ENCODE results near the gene PGPEP1.
"Not testable (repeated sequence)": the region's sequence is repeated elsewhere in the genome, so short reads cannot be mapped to it uniquely, and the experiment has no call there.

The PGPEP1 gene

DNA sequence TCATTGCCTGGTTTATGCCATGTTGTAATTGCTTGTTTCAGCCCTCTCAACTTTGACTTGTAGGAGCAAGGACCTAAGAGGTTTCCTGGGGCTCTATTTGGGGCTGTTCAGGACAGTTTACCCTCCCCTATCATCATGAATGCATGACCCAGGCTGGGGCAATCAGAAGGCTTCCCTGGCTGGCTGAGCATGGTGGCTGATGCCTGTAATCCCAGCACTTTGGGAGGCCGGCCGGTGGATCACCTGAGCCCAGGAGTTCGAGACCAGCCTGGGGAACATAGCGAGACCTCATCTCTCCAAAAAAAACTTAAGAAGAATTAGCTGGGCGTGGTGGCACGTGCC, 11.4 kb upstream of the PGPEP1 start:
- in situ Hi-C loops (cut with MboI; ENCODE audit: low sequenced_read_pairs), result loop anchor here (5.0 kb wide), 1 partner anchor 127 kb away; the partner anchor contains the start of gene RAB3A

DNA sequence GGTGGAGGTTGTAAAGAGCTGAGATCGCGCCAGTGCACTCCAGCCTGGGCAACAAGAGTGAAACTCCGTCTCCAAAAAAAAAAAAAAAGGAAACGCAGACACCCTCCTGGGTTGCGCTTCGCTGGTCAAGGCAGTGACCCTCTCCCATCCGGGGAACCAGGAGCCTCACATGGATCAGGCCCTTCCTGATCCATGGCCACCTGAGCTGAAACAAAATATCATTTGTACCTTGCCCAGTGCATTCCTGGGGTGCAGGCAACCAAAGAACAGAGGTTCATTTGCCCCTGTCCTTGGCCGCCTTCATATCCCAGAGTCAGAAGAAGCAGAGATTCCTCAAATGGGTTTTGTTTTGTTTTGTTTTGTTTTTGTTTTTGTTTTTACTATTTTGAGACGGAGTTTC, 9.5 kb upstream of the PGPEP1 start:
- in situ Hi-C loops (cut with MboI; ENCODE audit: low sequenced_read_pairs), result no loop called here

DNA sequence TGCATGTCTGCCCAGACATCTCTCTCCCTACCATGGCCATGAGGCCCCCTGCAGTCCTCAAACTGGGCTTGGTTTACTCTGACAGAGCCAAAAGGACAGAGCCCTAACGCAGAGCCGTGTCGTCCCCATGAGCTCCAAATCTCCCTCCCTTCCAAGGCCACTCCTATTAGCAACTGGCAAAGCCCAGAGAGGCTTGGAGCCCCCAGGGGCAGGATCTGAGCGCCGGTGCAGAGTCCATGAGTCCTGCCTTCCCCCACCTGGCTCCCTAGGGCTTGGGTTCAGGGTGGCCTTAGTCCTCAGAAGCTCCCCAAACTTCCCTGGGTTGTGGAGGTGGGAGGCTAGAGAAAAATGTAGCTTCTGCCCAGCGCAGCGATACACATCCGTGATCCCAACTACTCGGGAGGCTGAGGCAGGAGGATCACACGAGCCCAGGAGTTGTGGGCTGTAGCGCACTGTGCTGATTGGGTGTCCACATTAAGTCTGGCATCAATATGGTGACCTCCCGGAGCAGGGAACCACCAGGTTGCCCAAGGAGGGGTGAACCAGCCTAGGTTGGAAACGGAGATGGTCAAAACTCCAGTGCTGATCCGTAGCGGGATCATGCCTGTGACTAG, 7.4 kb upstream of the PGPEP1 start:
- in situ Hi-C loops (cut with MboI; ENCODE audit: low sequenced_read_pairs), result no loop called here

DNA sequence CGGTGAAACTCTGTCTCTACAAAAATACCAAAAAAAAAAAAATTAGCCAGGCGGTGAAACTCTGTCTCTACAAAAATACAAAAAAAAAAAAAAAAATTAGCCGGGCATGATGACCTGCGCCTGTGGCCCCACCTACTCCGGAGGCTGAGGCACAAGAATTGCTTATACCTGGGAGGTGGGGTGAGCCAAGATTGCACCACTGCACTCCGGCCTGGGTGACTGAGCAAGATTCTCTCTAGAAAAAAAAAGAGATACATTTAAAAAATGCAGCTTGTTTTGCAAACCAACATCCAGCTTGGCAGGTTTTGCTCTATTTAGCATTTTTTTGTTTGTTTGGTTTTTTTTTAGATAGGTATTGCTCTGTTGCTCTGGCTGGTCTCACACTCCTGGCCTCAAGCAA, 6.7 kb upstream of the PGPEP1 start:
- in situ Hi-C loops (cut with MboI; ENCODE audit: low sequenced_read_pairs), result no loop called here

DNA sequence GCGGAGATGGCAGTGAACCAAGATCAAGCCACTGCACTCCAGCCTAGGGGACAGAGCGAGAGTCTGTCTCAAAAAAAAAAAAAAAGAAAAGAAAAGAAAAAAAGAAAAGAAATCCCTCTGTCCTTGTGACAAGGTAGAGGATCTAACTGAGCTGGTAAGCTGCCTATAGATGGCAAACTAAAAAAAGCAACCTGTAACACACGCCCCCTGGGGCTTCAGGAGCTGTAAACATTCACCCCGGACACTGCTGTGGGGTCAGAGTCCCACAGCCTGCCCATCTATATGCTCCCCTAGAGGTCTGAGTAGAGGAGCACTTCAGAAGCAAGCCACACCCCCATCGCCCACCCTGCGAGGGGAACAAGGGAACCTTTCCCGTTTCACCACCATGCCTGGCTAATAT, 4.3 kb upstream of the PGPEP1 start:
- in situ Hi-C loops (cut with MboI; ENCODE audit: low sequenced_read_pairs), result no loop called here

DNA sequence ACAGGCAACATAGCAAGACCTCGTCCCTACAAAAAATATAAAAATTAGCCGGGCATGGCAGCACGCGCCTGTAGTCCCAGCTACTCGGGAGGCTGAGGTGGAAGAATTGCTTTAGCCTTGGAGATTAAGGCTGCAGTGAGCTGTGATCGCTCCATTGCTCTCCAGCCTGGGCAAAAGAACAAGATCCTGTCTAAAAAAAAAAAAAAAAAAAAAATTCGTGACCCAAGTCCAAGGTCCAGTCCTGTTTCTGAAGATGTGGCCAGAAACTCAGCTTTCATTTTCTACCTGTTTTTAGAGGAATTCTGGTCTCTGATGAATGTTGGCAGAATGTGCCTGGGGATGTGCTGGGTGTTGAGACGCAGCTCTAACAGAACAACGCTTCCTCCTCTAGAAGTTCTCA, 1.9 kb upstream of the PGPEP1 start:
- in situ Hi-C loops (cut with MboI; ENCODE audit: low sequenced_read_pairs), result no loop called here

DNA sequence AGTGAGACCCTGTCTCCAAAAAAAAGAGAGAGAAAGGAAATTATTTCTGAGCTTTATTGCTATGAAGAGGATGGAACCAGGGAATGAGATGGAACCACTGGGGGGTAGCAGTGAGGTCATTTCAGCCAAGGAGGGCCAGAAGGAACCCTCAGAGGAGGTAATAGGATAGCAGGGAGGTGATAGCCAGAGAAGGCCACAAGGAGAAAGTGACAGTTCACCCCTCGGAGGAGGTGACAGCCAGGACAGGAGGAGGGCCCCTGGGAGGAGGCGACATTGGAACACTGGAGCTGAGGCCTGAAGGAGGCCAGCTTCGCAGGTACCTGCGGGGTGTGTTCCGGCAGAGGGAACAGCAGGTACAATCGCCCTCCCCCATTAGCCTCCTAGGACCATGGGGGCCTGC, 675 bp upstream of the PGPEP1 start:
- in situ Hi-C loops (cut with MboI; ENCODE audit: low sequenced_read_pairs), result no loop called here

DNA sequence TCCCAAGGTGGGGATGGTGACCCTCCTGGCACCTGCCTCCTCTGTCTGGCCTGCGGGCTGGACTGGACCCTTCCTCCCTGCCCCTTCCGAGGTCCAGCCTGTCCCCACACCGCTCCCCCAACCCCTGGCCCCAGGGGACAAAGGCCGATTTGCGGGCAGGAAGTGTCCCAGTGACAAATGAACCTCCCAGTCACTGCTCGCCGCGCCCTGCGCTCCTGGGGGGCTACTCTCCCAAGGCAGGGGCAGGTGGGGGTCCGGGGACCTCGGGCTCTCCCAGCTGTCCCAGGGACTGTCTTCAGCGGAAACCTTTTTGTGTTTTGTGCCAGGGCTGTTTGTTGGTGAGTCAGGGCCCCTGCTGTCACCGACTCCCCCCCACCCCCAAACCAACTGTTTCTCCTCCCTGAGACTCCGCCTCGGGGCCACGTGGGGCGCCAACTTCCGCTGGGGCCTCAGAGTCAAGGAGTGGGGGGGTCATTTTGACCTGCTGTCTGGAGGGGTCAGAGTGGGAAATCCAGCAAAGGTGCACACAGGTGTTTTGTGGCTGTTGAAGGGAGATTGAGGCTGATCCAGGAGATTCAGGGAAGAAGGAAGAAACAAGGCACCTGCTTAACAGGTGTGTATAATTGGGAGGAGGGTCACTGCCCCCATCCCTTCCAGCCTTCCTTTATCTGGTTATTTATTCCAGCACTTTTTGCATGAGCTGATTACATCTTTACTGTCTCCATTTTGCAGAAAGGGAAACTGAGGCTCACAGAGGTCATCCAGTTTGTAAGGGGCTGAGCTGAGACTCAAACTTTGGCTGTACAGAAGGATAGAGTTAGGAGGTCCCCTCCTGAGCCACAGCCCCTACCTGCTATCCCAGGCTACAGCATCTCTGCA, 831 bp downstream of the PGPEP1 start:
- in situ Hi-C loops (cut with MboI; ENCODE audit: low sequenced_read_pairs), result no loop called here

DNA sequence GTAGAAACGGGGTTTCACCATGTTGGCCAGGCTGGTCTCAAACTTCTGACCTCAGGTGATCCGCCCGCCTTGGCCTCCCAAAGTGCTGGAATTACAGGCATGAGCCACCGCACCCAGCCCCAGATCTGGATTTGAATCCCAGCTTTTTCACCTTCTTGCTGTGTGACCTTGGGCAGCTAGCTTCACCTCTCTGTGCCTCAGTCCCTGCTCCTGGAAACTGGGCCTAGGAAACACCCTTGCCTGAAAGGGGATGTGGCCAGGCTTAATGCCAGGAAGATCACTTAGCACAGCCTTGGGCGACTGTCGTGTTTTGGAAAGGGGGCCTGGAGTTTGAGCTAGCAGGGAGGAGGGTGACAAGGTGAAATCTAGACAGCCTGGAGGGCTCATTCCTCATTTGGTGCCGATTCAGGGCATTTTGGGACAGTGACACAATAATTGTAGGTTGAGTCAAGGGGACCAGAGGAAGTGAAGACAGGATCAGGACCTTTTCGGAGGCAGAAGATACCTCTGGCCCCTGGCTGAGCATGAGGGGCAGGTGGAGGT, 1.8 kb downstream of the PGPEP1 start:
- in situ Hi-C loops (cut with MboI; ENCODE audit: low sequenced_read_pairs), result no loop called here

DNA sequence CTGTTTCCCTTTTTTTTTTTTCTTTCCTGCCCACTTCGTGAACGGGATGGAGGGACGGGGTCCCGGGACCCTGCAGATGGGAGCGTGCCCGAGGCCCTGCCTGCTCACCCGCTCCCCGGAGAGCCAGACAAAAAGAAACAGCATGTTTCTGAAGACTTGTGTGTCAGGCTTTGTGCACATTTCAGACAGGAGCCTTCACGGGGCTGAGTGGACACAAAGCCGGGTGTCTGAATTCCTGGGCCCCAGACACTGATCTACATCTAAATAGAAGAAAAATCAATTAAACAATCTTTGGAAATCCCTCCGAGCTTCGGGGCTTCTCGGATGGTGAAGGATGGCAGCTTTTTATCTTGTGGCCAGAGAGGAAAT, 4.2 kb downstream of the PGPEP1 start:
- in situ Hi-C loops (cut with MboI; ENCODE audit: low sequenced_read_pairs), result no loop called here

DNA sequence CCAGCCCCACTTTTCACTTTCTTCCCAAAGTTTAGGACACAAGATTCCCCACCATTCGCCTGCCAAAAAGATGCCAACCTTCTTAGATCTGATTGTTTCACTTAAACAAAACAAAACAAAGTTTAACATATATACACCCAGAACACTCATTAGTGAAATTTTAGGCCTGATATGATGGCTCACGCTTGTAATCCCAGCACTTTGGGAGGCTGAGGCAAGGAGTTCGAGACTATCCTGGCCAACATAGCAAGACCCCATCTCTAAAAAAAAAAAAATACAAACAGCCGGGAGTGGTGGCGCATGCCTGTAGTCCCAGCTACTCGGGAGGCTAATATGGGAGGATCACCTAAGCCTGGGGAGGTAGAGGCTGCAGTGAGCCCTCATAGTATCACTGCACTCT, 4.9 kb downstream of the PGPEP1 start:
- in situ Hi-C loops (cut with MboI; ENCODE audit: low sequenced_read_pairs), result no loop called here

DNA sequence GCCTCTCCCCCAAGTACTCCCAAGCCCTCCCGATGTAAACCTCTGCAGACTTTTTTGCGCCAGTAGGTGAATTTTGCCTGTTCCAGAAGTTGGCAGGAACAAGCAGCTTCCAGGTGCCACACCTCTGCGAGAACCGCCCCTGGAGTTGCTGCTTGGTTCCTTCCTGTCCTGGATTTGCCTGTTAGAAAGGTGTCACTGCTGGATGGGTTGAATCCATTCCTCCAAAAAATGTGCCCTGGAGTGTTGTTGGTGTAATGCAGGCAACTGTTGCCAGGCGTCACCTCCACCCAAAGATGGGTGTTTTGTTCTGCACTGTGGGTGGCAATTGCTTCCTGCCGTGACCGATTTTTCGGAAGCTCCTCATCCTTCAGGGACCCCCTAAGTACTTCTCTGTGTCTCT, 5.7 kb downstream of the PGPEP1 start:
- in situ Hi-C loops (cut with MboI; ENCODE audit: low sequenced_read_pairs), result no loop called here

DNA sequence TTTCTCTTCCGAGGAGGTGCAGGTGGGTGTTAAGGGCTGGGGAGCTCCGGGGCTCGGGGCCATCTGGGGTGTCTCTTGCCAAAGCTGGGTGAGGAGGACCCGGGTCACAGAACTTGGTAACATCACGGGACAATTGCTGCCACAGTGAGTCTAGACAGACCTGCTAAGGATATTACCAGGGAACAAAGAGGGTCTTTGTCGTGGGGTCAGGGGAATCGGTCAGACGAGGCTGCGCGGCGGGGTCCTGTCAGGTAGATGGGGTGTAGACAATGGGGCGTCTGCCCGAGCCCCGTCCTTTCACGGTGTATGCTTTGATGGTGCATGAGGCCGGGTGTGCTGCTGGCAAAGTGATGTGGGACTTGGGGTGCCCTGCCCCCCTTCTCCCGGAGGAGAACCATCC, 7.8 kb downstream of the PGPEP1 start:
- in situ Hi-C loops (cut with MboI; ENCODE audit: low sequenced_read_pairs), result no loop called here

DNA sequence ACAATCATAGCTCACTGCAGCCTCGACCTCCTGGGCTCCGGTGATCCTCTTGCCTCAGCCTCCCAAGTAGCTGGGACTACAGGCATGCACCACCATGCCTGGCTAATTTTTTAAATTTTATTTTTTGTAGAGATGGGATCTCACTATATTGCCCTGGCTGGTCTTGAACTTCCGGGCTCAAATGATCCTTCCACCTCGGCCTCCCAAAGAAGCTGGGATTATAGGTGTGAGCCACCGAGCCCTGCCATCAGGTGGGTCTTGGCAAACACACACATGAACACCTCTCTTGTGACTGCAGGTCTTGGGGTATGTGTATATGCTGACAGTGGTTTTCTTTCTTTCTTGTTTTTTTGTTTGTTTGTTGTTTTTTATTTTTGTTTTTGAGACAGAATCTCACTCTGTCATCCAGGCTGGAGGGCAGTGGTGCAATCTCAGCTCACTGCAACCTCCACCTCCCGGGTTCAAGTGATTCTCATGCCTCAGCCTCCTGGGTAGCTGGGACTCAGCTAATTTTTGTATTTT, 8.5 kb downstream of the PGPEP1 start:
- in situ Hi-C loops (cut with MboI; ENCODE audit: low sequenced_read_pairs), result not testable (repeated sequence)

DNA sequence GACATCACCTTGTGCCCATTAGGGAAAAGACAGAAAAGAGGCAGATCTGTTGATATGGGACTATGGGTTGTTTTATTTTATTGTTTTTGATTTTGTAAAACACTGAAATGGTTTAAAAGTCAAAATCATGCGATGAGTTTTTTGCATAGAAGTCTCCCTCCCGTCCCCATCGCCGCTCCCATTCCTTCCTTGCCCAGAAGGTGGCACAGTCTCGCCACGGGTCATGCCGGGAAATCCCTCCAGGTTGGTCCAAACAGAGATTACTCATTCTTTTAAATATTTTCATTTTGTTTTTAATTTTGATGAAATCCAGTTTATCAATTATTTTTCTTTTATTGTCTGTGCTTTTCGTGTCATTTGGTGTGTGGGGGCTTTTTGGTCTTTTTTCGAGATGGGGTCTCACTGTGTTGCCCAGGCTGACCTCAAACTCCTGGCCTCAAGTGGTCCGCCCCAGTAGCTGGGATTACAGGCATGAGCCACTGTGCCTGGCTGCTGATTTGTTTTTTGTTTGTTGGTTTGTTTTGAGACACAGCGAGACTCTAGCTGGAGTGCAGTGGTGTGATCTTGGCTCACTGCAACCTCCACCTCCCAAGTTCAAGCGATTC, 9.2 kb downstream of the PGPEP1 start:
- in situ Hi-C loops (cut with MboI; ENCODE audit: low sequenced_read_pairs), result no loop called here

DNA sequence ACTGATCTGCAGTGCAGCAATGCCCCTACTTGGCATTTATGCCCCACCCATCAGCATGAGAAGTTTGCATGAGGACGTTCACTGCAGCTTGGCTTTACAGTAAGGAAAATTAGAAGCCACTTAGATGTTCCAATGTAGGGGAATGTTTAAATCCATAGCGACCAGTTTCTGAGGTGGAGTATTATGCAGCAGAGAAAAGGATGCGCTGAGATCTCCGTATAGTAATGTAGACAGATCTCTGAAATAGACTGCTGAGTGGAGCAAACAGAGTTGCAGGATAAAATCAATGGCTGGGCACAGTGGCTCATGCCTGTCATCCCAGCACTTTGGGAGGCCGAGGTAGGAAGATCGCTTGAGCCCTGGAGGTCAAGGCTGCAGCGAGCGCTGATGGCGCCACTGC, 10.1 kb downstream of the PGPEP1 start:
- in situ Hi-C loops (cut with MboI; ENCODE audit: low sequenced_read_pairs), result no loop called here

DNA sequence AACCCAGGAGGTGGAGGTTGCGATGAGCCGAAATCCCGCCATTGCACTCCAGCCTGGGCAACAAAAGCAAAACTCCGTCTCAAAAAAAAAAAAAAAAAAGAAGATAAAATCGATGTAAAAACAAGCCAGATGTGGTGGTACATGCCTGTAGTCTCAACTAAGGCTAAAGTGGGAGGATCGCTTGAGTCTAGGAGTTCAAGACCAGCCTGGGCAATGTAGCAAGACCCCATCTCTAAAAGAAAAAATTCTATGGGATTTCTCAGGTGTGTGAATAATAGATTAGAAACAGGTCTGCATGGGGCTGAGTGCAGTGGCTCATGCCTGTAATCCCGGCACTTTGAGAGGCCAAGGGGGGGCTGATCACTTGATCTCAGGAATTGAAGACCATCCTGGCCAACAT, 11.1 kb downstream of the PGPEP1 start:
- in situ Hi-C loops (cut with MboI; ENCODE audit: low sequenced_read_pairs), result no loop called here

DNA sequence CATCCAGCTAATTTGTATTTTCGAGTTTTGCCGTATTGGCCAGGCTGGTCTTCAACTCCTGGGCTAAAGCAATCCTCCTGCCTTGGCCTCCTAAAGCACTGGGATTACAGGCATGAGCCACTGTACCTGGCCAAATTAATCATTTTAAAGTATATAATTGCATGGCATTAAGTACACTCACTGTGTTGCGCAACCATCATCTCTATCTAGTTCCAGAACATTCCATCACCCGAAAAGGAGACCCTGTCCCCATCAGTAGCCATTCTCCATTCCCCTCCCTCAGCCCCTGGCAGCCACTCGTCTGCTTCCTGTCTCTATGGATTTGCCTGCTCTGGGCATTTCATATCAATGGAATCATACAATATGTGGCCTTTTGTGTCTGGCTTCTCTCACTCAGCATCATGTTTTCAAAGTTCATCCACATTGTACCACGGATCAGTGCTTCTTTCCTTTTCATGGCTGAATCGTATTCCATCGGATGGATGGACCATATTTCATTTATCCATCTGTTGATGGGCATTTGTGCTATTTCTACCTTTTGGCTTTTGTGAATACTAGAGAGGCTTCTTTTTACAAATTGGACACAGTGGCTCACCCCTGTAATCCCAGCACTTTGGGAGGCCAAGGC, 13.1 kb downstream of the PGPEP1 start:
- in situ Hi-C loops (cut with MboI; ENCODE audit: low sequenced_read_pairs), result no loop called here

DNA sequence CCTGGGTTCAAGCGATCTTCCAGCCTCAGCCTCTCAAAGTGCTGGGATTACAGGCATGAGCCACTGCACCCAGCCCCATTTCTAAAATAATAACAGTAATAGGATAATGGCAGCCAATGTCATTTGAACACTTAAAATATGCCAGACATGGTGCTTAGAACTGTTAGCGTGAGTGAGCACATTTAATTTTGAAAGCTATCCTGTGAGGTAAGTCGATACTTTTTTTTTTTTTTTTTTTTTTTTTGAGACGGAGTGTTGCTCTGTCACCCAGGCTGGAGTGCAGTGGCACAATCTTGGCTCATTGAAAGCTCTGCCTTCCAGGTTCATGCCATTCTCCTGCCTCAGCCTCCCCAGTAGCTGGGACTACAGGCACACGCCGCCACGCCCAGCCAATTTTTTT, 14.3 kb downstream of the PGPEP1 start:
- in situ Hi-C loops (cut with MboI; ENCODE audit: low sequenced_read_pairs), result not testable (repeated sequence)

DNA sequence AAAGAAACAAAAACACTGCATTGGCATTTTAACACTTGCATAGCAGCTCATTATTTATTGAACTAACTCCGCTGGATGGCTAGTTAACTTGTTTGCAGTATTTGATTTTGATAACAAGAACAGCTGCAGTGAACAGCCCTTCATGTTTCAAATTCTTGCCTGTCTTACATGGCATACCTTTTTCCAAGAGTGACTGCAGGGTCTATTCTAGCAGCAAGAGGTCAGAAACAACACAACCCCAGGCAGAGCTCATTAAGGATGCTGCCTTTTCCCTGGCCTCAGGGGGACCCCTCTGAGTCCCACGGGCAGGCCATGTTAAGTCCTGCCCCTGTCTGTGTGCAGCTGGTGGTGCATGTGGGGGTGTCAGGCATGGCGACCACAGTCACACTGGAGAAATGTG, 16.6 kb downstream of the PGPEP1 start:
- in situ Hi-C loops (cut with MboI; ENCODE audit: low sequenced_read_pairs), result no loop called here

DNA sequence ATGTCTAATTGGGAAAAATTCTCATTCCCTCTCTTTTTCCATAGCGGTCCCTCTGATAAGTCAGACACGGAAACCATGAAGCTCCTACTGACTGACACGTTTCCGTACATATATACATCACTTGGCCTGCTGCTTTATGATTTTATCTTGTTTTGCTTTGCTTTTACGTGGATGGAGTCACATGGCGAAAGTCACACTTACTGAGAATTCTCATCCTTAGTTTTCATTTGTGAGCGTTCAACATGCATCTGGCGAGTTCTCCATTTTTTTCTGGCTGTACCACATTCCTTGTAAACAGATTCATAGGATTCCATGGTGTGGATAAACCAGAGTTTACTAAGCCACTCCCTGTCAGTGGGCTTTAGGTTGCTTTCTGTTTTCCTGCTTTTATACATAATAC, 21.2 kb downstream of the PGPEP1 start:
- in situ Hi-C loops (cut with MboI; ENCODE audit: low sequenced_read_pairs), result no loop called here
